ENCODE measurements around the gene ARHGAP44.
A peak's percentile ranks its signal among the peaks of the same experiment; 100 is the strongest.
"Not testable (repeated sequence)": the region's sequence is repeated elsewhere in the genome, so short reads cannot be mapped to it uniquely, and the experiment has no call there.

ARHGAP44 gene

DNA sequence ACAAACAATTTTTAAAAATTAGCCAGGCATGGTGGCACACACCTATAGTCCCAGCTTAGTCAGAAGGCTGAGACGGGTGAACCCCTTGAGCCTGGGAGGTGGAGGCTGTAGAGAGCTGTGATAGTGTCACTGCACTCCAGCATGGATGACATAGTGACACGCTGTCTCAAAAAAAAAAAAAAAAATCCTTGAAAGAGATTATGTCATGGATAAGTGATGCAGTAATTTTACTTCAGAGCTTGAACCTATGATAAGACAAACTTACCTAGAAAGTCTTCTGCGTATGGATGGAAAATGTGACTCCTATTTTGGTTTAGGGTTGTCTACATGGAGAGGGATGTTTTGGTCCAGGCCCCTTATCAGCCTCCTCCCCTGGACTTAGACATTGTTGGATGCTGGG, 176.7 kb downstream of the ARHGAP44 start:
- DNase-seq, result no peak

DNA sequence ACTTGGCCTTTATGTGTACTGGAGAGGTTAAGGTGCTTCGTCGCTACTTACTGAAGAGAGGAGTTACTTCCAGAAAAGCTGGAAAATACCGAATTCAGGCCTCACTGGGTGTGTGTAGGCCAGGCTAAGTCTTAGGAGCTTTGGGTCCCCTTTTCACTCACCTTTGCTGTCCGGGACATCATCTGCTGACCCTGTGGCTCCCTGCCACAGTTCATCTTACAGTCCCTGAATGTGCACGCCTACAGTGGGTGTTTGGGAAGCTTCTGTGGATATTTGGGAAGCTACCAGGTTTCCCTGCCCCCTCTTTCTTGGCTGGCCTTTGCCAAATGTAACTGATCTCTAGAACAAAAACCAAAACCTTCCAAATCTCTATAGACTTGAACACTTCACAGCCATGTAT, 177.1 kb downstream of the ARHGAP44 start:
- DNase-seq, result no peak

GRCh38 chr17:12967962-12968361, 178.7 kb downstream of the ARHGAP44 start:
- DNase-seq, result no peak

DNA sequence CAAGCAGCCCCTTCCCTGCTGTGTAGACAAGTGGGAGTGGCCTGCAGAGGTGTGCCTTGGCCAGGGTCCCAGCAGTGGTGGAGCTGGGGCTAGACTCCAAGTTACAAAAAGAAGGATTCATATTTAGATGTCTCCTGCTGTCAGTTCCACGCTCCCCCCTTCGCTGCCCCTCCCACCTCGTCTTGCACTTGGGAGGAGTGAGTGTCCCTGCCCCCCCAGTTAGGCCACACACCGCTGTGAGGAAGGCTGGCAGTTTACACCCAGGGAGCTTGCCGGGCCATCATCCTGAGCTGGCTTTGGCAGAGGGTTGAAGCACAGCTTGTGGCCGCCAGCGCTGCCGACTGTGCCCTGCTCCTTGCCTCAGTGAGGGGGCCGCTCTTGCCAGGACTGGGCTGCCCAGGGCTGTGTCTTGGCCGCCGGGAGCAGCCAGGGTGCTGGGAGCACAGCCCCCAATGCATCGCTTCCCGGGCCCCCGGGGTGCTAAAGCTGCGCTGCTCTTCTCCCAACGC, 184.3 kb downstream of the ARHGAP44 start:
- no peak for DNase-seq

DNA sequence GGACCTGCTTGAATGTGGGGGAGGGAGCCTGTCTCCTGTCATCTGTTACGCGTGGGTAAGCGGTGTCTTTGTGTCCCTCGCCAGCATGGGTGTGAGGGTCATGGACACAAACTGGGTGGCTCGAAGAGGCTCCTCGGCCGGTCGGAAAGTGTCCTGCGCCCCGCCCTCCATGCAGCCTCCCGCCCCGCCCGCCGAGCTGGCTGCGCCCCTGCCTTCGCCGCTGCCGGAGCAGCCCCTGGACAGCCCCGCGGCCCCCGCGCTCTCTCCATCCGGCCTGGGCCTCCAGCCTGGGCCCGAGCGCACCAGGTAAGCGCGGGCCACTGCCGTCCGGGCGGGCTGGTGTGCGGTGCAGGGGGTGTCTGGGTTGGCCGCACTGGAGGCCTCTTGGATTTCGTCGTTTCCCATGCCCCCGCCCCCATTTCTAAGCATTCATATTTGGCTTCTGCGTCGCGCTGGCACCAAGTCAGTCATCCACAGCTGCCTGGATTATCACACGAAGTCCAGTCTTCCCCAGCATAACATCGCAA, 184.8 kb downstream of the ARHGAP44 start:
- DNase-seq, result no peak

- DNase-seq, result no peak
Observed at GRCh38 chr17:12977008-12977751, 187.9 kb downstream of the ARHGAP44 start.

DNA sequence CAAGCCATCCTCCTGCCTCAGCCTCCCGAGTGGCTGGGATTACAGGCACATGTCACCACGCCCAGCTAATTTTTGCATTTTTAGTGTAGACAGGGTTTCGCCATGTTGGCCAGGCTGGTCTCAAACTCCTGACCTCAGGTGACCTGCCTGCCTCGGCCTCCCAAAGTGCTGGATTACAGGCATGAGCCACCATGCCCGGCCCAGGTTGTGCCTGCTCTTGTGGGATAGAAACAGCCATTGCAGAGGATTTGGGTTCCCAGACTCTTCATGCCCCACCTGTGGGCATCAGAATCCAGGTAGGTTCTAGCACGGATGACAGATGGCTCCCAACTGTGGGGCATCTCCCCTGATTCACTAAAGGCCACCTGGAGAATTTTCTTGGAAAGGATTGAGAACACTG, 189.5 kb downstream of the ARHGAP44 start:
- not testable (repeated sequence) for DNase-seq

GRCh38 chr17:12979246-12979645, 189.9 kb downstream of the ARHGAP44 start:
- no peak for DNase-seq

DNA sequence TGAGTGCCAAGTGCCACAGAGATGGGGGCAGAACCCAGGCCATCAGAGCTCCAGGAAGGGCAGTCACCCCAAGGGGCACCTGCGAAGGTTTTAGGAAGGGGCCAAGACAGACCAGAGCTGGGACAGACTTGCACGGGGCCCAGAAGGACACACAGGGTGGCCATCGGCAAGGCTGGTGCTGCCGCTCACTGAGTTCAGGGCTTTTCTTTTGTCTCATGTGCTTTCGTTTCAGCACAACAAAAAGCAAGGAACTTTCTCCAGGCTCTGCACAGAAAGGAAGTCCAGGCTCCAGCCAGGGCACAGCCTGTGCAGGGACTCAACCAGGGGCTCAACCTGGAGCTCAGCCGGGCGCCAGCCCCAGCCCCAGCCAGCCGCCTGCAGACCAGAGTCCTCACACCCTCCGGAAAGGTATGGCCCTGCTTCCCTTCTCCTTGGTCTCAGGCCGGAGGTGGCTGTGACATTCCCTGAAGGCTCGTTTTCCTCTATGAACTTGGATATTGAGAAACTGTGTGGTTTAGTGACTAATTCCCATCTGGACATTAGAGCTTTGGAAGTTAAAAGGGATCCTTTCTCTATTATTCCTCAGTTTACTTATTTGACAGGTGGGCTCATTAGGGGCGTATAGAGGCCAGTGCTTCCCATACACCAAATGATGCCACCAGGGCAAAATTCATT, 190.7 kb downstream of the ARHGAP44 start:
- no peak for DNase-seq

- DNase-seq, result no peak
Observed at GRCh38 chr17:12982224-12982623, 192.9 kb downstream of the ARHGAP44 start.

DNA sequence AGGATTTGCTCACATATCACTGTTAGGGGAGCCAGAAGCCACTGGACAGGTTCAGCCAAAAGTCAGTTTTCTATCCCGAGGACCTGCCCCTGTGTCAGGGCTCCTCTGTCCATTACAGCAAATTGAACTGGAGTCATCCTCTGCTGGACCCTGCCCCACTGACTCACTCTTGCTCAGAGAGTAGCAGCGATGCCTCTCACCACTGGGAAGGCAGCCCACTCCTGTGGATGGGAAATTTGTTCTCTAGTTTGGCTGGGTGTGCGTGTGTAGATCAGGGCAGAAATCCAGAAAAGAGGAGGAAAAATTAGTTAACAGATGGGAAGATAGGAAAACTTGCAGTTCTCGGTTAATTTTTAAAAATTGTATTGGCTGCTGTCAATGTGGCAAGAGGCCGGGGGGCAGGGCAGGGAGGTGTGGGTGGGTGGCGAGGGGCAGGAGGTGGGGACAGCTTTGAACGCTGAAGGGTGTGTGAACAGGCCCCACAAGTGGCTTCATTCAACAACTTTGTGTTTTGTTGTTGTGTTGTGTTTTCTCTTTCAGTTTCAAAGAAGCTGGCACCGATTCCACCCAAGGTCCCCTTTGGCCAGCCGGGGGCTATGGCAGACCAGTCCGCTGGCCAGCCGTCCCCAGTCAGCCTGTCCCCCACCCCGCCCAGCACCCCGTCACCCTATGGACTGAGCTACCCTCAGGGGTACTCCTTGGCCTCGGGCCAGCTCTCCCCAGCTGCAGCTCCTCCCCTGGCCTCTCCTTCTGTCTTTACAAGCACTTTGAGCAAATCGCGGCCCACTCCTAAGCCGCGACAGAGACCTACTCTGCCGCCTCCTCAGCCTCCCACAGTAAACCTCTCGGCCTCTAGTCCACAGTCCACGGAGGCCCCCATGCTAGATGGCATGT, 194.9 kb downstream of the ARHGAP44 start:
- no peak for DNase-seq

- peak; percentile 74 for DNase-seq
Observed at GRCh38 chr17:12985431-12986293, 196.4 kb downstream of the ARHGAP44 start.

GRCh38 chr17:12987120-12987519, 197.8 kb downstream of the ARHGAP44 start:
- DNase-seq, result no peak

GRCh38 chr17:12990041-12990808, 200.9 kb downstream of the ARHGAP44 start:
- no peak for DNase-seq

GRCh38 chr17:12990926-12991325, 201.6 kb downstream of the ARHGAP44 start:
- DNase-seq, result no peak

DNA sequence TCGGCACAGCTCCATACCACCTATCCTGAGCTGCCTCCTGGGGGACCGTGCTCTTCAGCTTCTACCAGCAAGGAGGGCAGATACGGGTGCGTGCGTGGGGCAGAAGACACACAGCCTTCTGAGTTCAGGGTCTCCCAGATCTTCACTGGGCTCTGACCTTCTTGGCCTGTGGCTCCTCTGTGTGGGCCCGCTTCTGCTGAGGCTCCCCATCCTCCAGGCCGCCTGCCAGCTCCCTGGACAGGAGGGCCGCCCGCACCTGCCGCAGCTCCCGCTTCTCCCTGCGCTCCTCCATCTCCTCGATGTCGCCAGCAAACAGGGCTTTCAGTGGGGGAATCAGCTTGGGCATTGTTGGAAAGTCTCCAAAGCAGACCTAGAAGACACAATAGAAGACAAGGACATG, 203.4 kb downstream of the ARHGAP44 start:
- DNase-seq, result no peak

- DNase-seq, result no peak
Observed at GRCh38 chr17:12993631-12994030, 204.3 kb downstream of the ARHGAP44 start.

DNA sequence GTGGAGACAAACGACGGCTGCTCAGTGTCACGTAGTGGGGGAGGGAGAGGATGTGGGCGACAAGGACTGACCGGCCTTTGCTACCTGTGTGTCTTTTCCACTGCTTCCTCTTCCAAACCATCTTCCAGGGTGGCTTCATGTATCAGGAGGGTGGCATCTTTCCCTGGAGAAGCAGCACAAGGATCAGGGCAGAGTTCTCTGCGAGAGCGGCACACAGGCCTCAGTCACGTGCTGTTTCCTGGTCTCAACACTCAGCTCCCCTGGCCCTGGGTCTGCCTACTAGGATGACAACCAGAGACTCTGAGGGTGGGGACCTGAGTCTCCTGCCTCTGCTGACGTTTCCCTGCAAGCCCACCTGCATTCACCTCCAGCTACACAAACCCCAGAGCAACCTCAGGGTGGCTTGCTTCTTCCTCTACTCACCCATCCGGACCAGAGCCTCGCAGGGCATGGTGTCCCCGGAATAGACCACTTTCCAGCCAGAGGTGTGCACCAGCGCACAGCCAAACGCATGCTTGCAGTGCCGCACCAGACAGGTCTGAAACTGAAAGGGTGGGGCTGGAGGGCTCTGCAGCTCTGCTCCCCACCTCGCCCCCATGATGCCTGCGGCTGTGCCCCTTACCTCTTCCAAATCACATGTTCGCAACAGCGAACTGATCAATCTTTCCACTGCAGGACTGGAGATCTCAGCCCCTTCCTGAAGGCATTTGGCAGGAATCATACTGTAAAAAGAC, 205.2 kb downstream of the ARHGAP44 start:
- DNase-seq, result no peak

- no peak for DNase-seq
Observed at GRCh38 chr17:12995106-12995895, 206.0 kb downstream of the ARHGAP44 start.

- no peak for DNase-seq
Observed at GRCh38 chr17:12995896-12996295, 206.6 kb downstream of the ARHGAP44 start.

Data from NCI-H2171 (cell line).